ENCODE data around the gene CAPS2. TPM values are rescaled to one million over a fixed set of nuclear protein-coding genes. Genes with fewer than 3 reads are reported as not detected.

CAPS2 gene
- total and polyA plus RNA-seq, 12 donors = 1.4 to 16.0 (median 12.6) TPM

DNA sequence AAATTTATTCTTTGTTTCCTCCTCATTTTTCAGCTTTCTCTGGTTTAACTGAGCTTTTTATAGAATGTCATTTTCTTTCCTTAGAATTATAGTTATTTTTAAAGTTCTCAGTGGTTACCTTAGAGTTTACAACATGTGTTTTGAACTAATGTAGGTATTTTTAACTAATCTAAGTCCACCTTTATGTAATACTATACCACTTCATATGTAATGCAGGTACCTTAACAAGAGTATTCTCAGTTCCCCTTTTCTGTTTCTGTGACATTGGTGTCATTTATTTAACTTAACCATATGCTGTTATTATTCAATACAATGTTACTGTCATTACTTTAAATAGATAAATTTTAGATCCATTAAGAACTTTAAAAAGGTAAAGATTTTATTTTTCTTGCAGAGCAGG is 90.1 kb downstream of the CAPS2 start:
- H3K9me3 ChIP-seq = peaks cover 0 to 27% (median 0%) of the 10 kb centered on the region in 11 donors
- ATAC-seq (no peak), DNase-seq (no peak)
- H3K27ac ChIP-seq = no peak overlapping the region
- TF ChIP-seq, protein P1, sequence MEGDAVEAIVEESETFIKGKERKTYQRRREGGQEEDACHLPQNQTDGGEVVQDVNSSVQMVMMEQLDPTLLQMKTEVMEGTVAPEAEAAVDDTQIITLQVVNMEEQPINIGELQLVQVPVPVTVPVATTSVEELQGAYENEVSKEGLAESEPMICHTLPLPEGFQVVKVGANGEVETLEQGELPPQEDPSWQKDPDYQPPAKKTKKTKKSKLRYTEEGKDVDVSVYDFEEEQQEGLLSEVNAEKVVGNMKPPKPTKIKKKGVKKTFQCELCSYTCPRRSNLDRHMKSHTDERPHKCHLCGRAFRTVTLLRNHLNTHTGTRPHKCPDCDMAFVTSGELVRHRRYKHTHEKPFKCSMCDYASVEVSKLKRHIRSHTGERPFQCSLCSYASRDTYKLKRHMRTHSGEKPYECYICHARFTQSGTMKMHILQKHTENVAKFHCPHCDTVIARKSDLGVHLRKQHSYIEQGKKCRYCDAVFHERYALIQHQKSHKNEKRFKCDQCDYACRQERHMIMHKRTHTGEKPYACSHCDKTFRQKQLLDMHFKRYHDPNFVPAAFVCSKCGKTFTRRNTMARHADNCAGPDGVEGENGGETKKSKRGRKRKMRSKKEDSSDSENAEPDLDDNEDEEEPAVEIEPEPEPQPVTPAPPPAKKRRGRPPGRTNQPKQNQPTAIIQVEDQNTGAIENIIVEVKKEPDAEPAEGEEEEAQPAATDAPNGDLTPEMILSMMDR (IDR thresholded peaks at IDR 0.05) = no peak
- no peaks in the 10 kb centered on the region for H3K4me1 ChIP-seq
- intact Hi-C loops (cut with DNase I) = no loop called here
- no peaks in the 10 kb centered on the region for H3K27me3 ChIP-seq
- H3K36me3 ChIP-seq = no peaks in the 10 kb centered on the region
- H3K4me3 ChIP-seq = no peak overlapping the region

DNA sequence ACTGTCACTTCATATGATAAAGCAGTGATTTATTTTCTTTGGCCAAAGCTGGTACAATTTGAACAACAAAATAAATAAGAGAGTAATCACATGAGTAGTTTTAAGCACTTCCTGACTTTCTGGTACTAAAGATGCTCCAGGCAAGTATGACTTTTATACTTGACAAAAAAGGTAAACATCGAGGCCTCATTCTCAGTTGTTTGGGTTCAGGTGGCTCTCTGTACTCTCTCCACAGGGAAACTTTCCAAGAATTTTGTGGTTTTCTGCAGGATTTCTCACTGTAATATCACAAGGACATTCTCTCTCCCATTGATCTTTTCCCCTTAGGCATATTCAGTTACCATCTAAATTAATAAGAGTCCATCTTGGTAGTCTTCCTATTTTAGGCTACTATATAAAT is 93.9 kb downstream of the CAPS2 start:
- TF ChIP-seq, protein P1 (IDR thresholded peaks at IDR 0.05) = no peak
- 33 to 76% methylated on average over 1 of the region's 1 CpG for WGBS, 2 donors
- H3K4me1 ChIP-seq = no peaks in the 10 kb centered on the region
- ATAC-seq (no peak), DNase-seq (no peak)
- H3K36me3 ChIP-seq = no peaks in the 10 kb centered on the region
- H3K27me3 ChIP-seq = no peaks in the 10 kb centered on the region
- intact Hi-C loops (cut with DNase I) = no loop called here
- H3K9me3 ChIP-seq = peaks cover 0 to 34% (median 0%) of the 10 kb centered on the region in 11 donors
- no peak overlapping the region for H3K4me3 ChIP-seq
- H3K27ac ChIP-seq = no peak overlapping the region

DNA sequence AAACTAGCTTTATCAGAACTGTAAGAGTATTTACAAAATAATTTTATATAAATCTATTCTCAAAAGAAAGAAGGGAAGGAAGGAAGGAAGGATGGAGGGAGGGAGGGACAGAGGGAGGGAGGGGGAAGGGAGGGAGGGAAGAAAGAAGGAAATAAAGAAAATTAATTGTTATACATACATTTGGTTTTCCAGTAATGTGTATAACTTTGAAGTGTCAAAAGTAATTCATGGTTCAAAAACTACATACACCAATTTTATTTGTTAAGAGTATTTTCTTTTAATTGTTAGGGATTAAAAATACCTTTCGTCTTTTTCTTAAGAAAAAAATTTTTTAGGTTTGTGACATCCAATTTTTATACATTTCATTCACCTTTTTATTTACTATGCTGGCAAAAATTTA is 103.0 kb downstream of the CAPS2 start:
- H3K36me3 ChIP-seq = no peaks in the 10 kb centered on the region
- H3K9me3 ChIP-seq = peaks cover 0 to 22% (median 0%) of the 10 kb centered on the region in 11 donors
- H3K4me1 ChIP-seq = no peaks in the 10 kb centered on the region
- H3K4me3 ChIP-seq = no peak overlapping the region
- no peak overlapping the region for H3K27ac ChIP-seq
- TF ChIP-seq, protein P1 (IDR thresholded peaks at IDR 0.05) = no peak
- 84 to 87% methylated on average over 1 of the region's 1 CpG for WGBS, 2 donors
- intact Hi-C loops (cut with DNase I) = no loop called here
- DNase-seq (no peak), ATAC-seq (no peak)
- H3K27me3 ChIP-seq = no peaks in the 10 kb centered on the region

Other genes starting within 250 kb of the CAPS2 start
- gene KCNC2, start 120.5 kb downstream of the CAPS2 start, total RNA-seq = not detected
- not detected for gene KCNC2, start 120.5 kb downstream of the CAPS2 start, polyA plus RNA-seq
- gene GLIPR1L1, start 4.3 kb upstream of the CAPS2 start, total RNA-seq = not detected
- not detected for gene GLIPR1L1, start 4.3 kb upstream of the CAPS2 start, polyA plus RNA-seq
- 1 to 10 TPM in 7 of 10 donors, under 1 TPM in 3; 0.66 to 2.9 (median 1.5) TPM for gene GLIPR1L2, start 60.8 kb upstream of the CAPS2 start, total RNA-seq
- gene GLIPR1L2, start 60.8 kb upstream of the CAPS2 start, polyA plus RNA-seq = under 1 TPM; 0.80 to 0.88 TPM
- 10 to 100 TPM in 3 of 10 donors, 1 to 10 TPM in 7; 3.1 to 25.6 (median 5.1) TPM for gene GLIPR1, start 150.4 kb upstream of the CAPS2 start, total RNA-seq
- gene GLIPR1, start 150.4 kb upstream of the CAPS2 start, polyA plus RNA-seq = 1 to 10 TPM; 2.0 to 3.9 TPM
- 10 to 100 TPM; 29.2 to 44.2 (median 33.1) TPM for gene KRR1, start 181.3 kb upstream of the CAPS2 start, total RNA-seq
- 10 to 100 TPM in 1 of 2 donors, 1 to 10 TPM in 1; 8.9 to 19.6 TPM for gene KRR1, start 181.3 kb upstream of the CAPS2 start, polyA plus RNA-seq

Data from heart right ventricle (tissue), 16 donors.